AG10803 (cell line): ENCODE data around the gene OSBPL2.

ENCODE experiments used
- DNase-seq: peaks from one replicate; pipeline ENCODE4 v3.0.0; 2010; ENCODE audit warnings: low read depth
- H3K4me3 ChIP-seq: 2 replicates; pipeline ENCODE4 v1.5.1; 2011; ENCODE audit warnings: mild to moderate bottlenecking, low read length, control low read depth
- CTCF ChIP-seq: conservative IDR thresholded peaks from 2 replicates; pipeline ENCODE4 v1.5.1; 2011; ENCODE audit warnings: mild to moderate bottlenecking, low read length, control low read depth, inconsistent platforms

OSBPL2 gene

GRCh38 chr20:62201173-62202082 lies 36.9 kb upstream of the OSBPL2 start:
- TF ChIP-seq CTCF, result no peak
- no peak overlapping the region for H3K4me3 ChIP-seq
- no peak for DNase-seq

- TF ChIP-seq CTCF, result no peak
- no peak for DNase-seq
- no peak overlapping the region for H3K4me3 ChIP-seq
These were observed 36.3 kb upstream of the OSBPL2 start for GRCh38 chr20:62202083-62202395.

- TF ChIP-seq CTCF, result no peak
- DNase-seq, result no peak
- H3K4me3 ChIP-seq, result no peak overlapping the region
These were observed 35.5 kb upstream of the OSBPL2 start for GRCh38 chr20:62202676-62203377.

DNA sequence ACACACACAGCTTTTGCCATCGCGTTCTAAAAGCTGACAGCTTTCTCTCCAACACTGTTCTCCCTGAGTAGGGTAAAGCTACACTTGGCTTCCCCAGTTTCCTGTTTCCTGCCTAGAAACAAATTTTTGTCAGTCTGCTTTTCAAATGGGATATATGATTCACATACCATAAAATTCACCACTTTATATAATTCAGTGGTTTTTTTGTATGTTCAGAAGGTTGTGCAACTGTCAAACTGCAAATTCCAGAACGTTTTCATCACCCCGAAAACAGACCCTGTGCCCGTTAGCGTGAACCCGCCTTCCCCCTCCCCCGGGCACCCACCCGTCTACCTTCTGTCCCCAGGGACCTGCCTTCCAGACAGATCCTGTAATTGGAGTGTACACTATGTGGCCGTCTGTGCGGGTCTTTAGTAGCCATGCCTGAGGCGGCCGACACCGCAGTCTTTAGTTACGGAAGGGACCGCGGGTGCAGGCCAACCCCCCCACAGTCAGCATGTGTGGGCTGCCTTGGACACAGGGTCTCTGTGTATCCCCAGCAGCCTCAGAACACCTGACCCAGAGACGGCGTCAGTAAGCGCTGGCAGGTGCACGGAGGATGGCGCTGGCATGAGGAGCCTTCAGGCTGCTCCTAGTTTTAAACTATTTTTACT lies 34.8 kb upstream of the OSBPL2 start:
- no peak for DNase-seq
- no peak overlapping the region for H3K4me3 ChIP-seq
- no peak for TF ChIP-seq CTCF

DNA sequence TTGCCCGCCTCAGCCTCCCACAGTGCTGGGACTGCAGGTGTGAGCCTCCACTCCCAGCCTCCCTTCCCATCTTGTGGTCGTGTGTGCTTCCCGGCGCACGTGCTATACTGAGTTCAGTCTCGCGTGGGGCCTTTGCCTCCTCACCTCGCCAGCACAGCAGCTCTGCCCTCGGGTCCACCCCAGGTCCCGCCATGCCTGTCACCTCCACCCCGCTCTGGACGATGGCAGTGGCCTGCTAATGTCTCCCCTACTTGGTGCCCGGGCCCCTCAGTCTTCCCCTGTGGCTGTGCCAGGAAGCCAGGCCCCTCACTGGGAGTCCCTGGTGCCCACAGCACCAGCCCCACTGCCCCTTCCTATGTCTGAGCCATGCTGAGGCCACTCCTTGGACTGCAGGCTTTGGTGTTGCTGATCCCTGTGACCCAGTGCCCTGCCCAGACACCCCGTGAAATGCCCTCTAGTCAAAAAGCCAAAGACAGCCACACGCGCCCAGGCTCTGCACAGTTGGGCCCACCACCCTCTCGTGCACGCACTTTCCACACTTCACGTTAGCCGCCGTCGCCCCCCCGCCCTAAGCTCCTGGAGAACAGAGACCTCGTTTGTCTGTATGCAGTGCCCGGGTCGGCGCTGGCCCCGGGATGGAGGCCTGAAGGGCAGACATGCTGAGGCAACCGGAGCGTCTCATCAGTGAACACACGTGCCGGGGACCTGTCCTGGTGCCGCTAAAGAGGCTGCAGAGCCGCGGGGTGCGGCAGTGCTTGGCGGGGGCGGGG lies 32.5 kb upstream of the OSBPL2 start:
- no peak for TF ChIP-seq CTCF
- H3K4me3 ChIP-seq, result no peak overlapping the region
- DNase-seq, result no peak

GRCh38 chr20:62206388-62206775 lies 31.9 kb upstream of the OSBPL2 start:
- TF ChIP-seq CTCF, result no peak
- no peak for DNase-seq

More at GRCh38 chr20:62206388-62206775, 31.9 kb upstream of the OSBPL2 start:
- H3K4me3 ChIP-seq, result no peak overlapping the region
